ENCODE data around the gene DDX43. TPM values are rescaled to one million over a fixed set of nuclear protein-coding genes. Genes with fewer than 3 reads are reported as not detected.

The DDX43 gene
- polyA plus RNA-seq, 1 of the 3 experiments (the other 2 are of a cell fraction), result not detected

- CTCF ChIA-PET, result no interaction called here
- no peak overlapping the region for H2AFZ ChIP-seq (ENCODE audit: low read depth)
- no peaks in the 10 kb centered on the region for H3K9me2 ChIP-seq
- POLR2A ChIA-PET, result no interaction called here
- no peaks in the 10 kb centered on the region for H3K9me3 ChIP-seq
- no peaks in the 10 kb centered on the region for H3F3A ChIP-seq (replicated peaks; ENCODE audit: insufficient read depth)
- no peak overlapping the region for H3K4me2 ChIP-seq
- no peaks in the 10 kb centered on the region for H3K79me2 ChIP-seq (ENCODE audit: insufficient read depth)
- no peaks in the 10 kb centered on the region for H3K4me1 ChIP-seq (ENCODE audit: control insufficient read depth in 1 of 2, insufficient read depth in 2 of 2, low read depth in 1 of 2, low read length in 1 of 2)
- no peaks in the 10 kb centered on the region for H3K27me3 ChIP-seq (ENCODE audit: insufficient read depth)
- H4K20me1 ChIP-seq (ENCODE audit: insufficient read depth), result no peaks in the 10 kb centered on the region
- no peak for TF ChIP-seq RXRA (IDR thresholded peaks at IDR 0.05; ENCODE audit: borderline replicate concordance, low read depth)
- no peak for TF ChIP-seq USF1 (IDR thresholded peaks at IDR 0.05; ENCODE audit: borderline replicate concordance, low read depth)
- no peak for TF ChIP-seq YY1 (IDR thresholded peaks at IDR 0.05; ENCODE audit: low read depth)
- TF ChIP-seq NFIC (IDR thresholded peaks at IDR 0.05; ENCODE audit: borderline replicate concordance), result no peak
- no peak for TF ChIP-seq SMC3 (IDR thresholded peaks at IDR 0.05; ENCODE audit: low read depth, low read length)
- no peak for TF ChIP-seq REST (IDR thresholded peaks at IDR 0.05; ENCODE audit: low read depth, low read length)
- no peak for TF ChIP-seq EP300 (IDR thresholded peaks at IDR 0.05; ENCODE audit: borderline replicate concordance in 1 of 2, low read depth in 1 of 2, low read length in 1 of 2)
- TF ChIP-seq CTCF (IDR thresholded peaks at IDR 0.05), result no peak
- TF ChIP-seq FOXJ3 (CRISPR knock-in tag; IDR thresholded peaks at IDR 0.05), result no peak
- no peak for TF ChIP-seq CHD2 (IDR thresholded peaks at IDR 0.05; ENCODE audit: low read length, partially characterized antibody)
- no peak for TF ChIP-seq GATA2 (CRISPR knock-in tag; IDR thresholded peaks at IDR 0.05)
- TF ChIP-seq JUND (IDR thresholded peaks at IDR 0.05), result no peak
- no peak overlapping the region for H3K4me3 ChIP-seq (ENCODE audit: low read depth in 2 of 2, low read length in 1 of 2)
- H3K27ac ChIP-seq (ENCODE audit: low read depth in 2 of 2, low read length in 1 of 2), result no peak overlapping the region
- DNase-seq, result no peak
- H3K36me3 ChIP-seq (replicated peaks in 1 of 2; ENCODE audit: control insufficient read depth in 1 of 2, insufficient read depth in 2 of 2, low read length in 1 of 2), result no peaks in the 10 kb centered on the region
- no peak overlapping the region for H3K9ac ChIP-seq
- 91% methylated on average over 10 of the region's 10 CpGs for WGBS (ENCODE audit: low lambda C conversion rate)
Observed at GRCh38 chr6:73395875-73396274, 1.2 kb downstream of the DDX43 start.

- Histone ChIP-seq H3K9me2 (no peaks in the 10 kb centered on the region), H3K79me2 (ENCODE audit: insufficient read depth) (no peaks in the 10 kb centered on the region), H3K27ac (ENCODE audit: low read depth in 2 of 2, low read length in 1 of 2) (no peak overlapping the region), H3K4me1 (ENCODE audit: control insufficient read depth in 1 of 2, insufficient read depth in 2 of 2, low read depth in 1 of 2, low read length in 1 of 2) (no peaks in the 10 kb centered on the region), H3K9ac (no peak overlapping the region), H2AFZ (ENCODE audit: low read depth) (no peak overlapping the region), H3K9me3 (no peaks in the 10 kb centered on the region), H3F3A (replicated peaks; ENCODE audit: insufficient read depth) (no peaks in the 10 kb centered on the region), H3K4me2 (no peak overlapping the region), H3K4me3 (ENCODE audit: low read depth in 2 of 2, low read length in 1 of 2) (no peak overlapping the region), H4K20me1 (ENCODE audit: insufficient read depth) (no peaks in the 10 kb centered on the region), H3K36me3 (replicated peaks in 1 of 2; ENCODE audit: control insufficient read depth in 1 of 2, insufficient read depth in 2 of 2, low read length in 1 of 2) (no peaks in the 10 kb centered on the region), H3K27me3 (ENCODE audit: insufficient read depth) (no peaks in the 10 kb centered on the region)
- DNase-seq, result no peak
- ChIA-PET CTCF (interaction anchor here (0.6 to 0.9 kb wide), 2 partner anchors 74 to 252 kb away, joined by 3 read pairs; no protein-coding TSS in a partner anchor), POLR2A (no interaction called here)
- TF ChIP-seq MXI1 (IDR thresholded peaks at IDR 0.05; ENCODE audit: low read depth, low read length), result no peak
- TF ChIP-seq CHD2 (IDR thresholded peaks at IDR 0.05; ENCODE audit: low read length, partially characterized antibody), result no peak
- no peak for TF ChIP-seq YY1 (IDR thresholded peaks at IDR 0.05; ENCODE audit: low read depth)
- no peak for TF ChIP-seq TEAD4 (IDR thresholded peaks at IDR 0.05; ENCODE audit: borderline replicate concordance, insufficient read depth)
- TF ChIP-seq NRF1 (IDR thresholded peaks at IDR 0.05; ENCODE audit: low read depth, low read length), result no peak
- TF ChIP-seq CTCF (IDR thresholded peaks at IDR 0.05), result no peak
- TF ChIP-seq RAD21 (IDR thresholded peaks at IDR 0.05; ENCODE audit: low read length), result no peak
- no peak for TF ChIP-seq TCF12 (IDR thresholded peaks at IDR 0.05)
- no peak for TF ChIP-seq TAF1 (IDR thresholded peaks at IDR 0.05; ENCODE audit: borderline replicate concordance, low read depth, low read length)
- TF ChIP-seq NFIC (IDR thresholded peaks at IDR 0.05; ENCODE audit: borderline replicate concordance), result no peak
- no peak for TF ChIP-seq FOSL2 (IDR thresholded peaks at IDR 0.05; ENCODE audit: borderline replicate concordance, low read depth)
- no peak for TF ChIP-seq USF1 (IDR thresholded peaks at IDR 0.05; ENCODE audit: borderline replicate concordance, low read depth)
Observed at GRCh38 chr6:73400656-73401055, 6.0 kb downstream of the DDX43 start.
